Vagina (tissue), 2 donors: ENCODE measurements around the gene RHBDD1. TPM values are rescaled to one million over a fixed set of nuclear protein-coding genes. Genes with fewer than 3 reads are reported as not detected.

Experiments used
- DNase-seq, 2 donors: peaks; one replicate each; pipeline ENCODE4 v3.0.0-alpha.2; 2017; ENCODE audit errors: extremely low spot score in 2 of 2
- H3K27ac ChIP-seq: fragments of 200-600 bp; sonication (generic); one replicate; pipeline ENCODE4 v1.5.1; 2019
- H3K27me3 ChIP-seq: fragments of 200-600 bp; sonication (generic); one replicate; pipeline ENCODE4 v1.5.1; 2019
- H3K36me3 ChIP-seq, 2 donors: fragments of 200-600 bp; sonication (generic); one replicate each; pipeline ENCODE4 v1.5.1; 2017 to 2019
- H3K4me1 ChIP-seq: fragments of 200-600 bp; sonication (generic); one replicate; pipeline ENCODE4 v1.5.1; 2019
- H3K4me3 ChIP-seq, 2 donors: fragments of 200-600 bp; sonication (generic); 1 replicate in 1 of 2; 2 replicates in 1 of 2; pipeline ENCODE4 v1.5.1; 2016 to 2019
- H3K9me3 ChIP-seq: fragments of 200-600 bp; sonication (generic); one replicate; pipeline ENCODE4 v1.5.1; 2019
- POLR2A ChIP-seq, 2 donors: fragments of 450-650 bp; IDR thresholded peaks; one replicate each; pipeline ENCODE4 v1.6.1; 2017; ENCODE audit warnings: antibody characterized with exemption in 2 of 2, mild to moderate bottlenecking in 2 of 2, moderate library complexity in 2 of 2
- POLR2AphosphoS5 ChIP-seq, 2 donors: sonication (generic); formaldehyde crosslinking; IDR thresholded peaks; one replicate each; pipeline ENCODE4 v1.9.0; 2017; ENCODE audit warnings: antibody characterized with exemption in 2 of 2, mild to moderate bottlenecking in 2 of 2, low read depth in 1 of 2; ENCODE audit not compliant: insufficient read depth in 1 of 2
- intact Hi-C: fragments of 100-400 bp; cut with DNase I; formaldehyde crosslinking; loops from one replicate; pipeline ENCODE4 v1.15.1; 2023
- total RNA-seq: library from RNA; depleted of rRNA; stranded (reverse); fragments of >200 nt; gene quantifications from one replicate; pipeline ENCODE4 v1.2.3, GENCODE V29; 2016
- TF ChIP-seq, protein P1 (sequence below), 3 experiments: fragments of 450-650 bp in 2 of 3; fragments of 200-600 bp in 1 of 3; sonication (generic) in 1 of 3; IDR thresholded peaks; one replicate each; pipeline ENCODE4 v1.5.1; 2017 to 2019; ENCODE audit warnings: antibody characterized with exemption in 3 of 3, mild to moderate bottlenecking in 2 of 3, moderate library complexity in 2 of 3

The RHBDD1 gene
- total RNA-seq, 1 donor from 2014 or later, result 27.3 TPM

DNA sequence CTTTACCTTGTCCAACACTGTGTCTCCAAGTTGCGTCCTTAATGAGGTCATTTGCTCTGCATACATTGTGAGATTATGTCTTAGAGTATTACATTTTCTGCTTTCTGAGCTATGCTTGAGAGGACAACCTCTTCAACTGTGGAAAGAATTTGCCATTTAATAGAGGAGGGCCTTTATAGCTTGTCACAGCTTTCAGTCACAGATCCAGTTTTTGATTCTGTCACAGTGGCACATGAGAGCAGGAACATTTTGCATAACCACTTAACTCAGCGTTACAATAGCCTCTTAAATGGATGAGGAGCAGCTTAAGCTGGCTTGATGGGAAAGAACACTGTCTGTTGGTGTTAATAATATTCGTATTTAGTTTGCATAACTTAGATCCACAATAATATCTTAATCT lies 63.0 kb downstream of the RHBDD1 start:
- intact Hi-C loops, result no loop called here
- no peak for DNase-seq
- H3K4me3 ChIP-seq, result no peak overlapping the region
- no peak overlapping the region for H3K27ac ChIP-seq
- no peaks in the 10 kb centered on the region for H3K27me3 ChIP-seq
- no peaks in the 10 kb centered on the region for H3K4me1 ChIP-seq
- TF ChIP-seq, protein P1, sequence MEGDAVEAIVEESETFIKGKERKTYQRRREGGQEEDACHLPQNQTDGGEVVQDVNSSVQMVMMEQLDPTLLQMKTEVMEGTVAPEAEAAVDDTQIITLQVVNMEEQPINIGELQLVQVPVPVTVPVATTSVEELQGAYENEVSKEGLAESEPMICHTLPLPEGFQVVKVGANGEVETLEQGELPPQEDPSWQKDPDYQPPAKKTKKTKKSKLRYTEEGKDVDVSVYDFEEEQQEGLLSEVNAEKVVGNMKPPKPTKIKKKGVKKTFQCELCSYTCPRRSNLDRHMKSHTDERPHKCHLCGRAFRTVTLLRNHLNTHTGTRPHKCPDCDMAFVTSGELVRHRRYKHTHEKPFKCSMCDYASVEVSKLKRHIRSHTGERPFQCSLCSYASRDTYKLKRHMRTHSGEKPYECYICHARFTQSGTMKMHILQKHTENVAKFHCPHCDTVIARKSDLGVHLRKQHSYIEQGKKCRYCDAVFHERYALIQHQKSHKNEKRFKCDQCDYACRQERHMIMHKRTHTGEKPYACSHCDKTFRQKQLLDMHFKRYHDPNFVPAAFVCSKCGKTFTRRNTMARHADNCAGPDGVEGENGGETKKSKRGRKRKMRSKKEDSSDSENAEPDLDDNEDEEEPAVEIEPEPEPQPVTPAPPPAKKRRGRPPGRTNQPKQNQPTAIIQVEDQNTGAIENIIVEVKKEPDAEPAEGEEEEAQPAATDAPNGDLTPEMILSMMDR (IDR thresholded peaks at IDR 0.05), result no peak
- TF ChIP-seq POLR2AphosphoS5 (IDR thresholded peaks at IDR 0.05; ENCODE audit: insufficient read depth in 1 of 2, low read depth in 1 of 2), result no peak
- no peak for TF ChIP-seq POLR2A (IDR thresholded peaks at IDR 0.05)
- no peaks in the 10 kb centered on the region for H3K9me3 ChIP-seq
- H3K36me3 ChIP-seq, result no peaks in the 10 kb centered on the region

DNA sequence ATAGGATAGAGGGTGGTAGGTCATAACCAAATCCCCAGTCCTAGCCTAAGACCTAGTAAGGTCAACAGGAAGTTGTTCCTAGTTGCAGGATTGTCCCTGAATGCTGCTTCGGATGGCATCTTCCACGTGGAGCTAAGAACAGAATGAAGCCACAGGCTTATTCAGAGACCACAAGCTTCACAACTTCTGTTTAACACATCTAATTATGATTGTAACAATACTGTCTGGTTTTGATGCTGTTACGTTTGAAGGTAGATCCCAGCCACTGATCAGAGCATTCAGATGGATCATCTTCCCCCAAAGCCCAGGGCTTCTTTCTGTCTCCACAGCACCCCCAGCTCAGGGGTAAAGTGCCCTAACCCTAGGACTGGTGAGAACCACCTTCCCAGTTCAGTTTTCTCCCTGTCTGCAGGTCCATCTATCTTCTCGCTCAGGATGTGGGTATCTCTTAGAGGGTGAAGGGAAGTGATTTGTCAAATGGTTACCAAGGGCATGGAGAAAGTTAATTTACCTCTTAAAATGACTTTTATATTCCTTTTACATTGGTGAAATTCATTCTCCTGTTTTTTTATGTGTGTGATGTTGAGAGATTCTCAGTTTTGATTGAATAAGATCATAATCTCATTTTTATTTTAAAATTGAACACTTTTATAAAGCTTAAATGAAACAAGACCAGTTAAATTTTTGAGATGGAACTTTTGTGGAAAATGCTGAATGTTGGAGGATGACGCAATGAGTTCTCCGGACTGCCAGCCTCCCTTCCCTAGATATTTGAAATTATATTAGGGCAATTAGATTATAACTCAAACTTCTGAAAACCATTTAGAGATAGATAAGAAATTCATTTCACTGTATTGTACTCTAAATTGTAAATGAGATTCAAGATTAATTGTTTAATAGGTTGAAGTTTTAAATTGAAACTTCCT lies 66.5 kb downstream of the RHBDD1 start:
- H3K4me1 ChIP-seq, result no peaks in the 10 kb centered on the region
- H3K27ac ChIP-seq, result no peak overlapping the region
- TF ChIP-seq, protein P1 (IDR thresholded peaks at IDR 0.05), result no peak
- TF ChIP-seq POLR2A (IDR thresholded peaks at IDR 0.05) (no peak), POLR2AphosphoS5 (IDR thresholded peaks at IDR 0.05; ENCODE audit: insufficient read depth in 1 of 2, low read depth in 1 of 2) (no peak)
- intact Hi-C loops, result no loop called here
- no peak for DNase-seq
- no peaks in the 10 kb centered on the region for H3K9me3 ChIP-seq
- no peaks in the 10 kb centered on the region for H3K36me3 ChIP-seq
- H3K4me3 ChIP-seq, result no peak overlapping the region
- H3K27me3 ChIP-seq, result no peaks in the 10 kb centered on the region

DNA sequence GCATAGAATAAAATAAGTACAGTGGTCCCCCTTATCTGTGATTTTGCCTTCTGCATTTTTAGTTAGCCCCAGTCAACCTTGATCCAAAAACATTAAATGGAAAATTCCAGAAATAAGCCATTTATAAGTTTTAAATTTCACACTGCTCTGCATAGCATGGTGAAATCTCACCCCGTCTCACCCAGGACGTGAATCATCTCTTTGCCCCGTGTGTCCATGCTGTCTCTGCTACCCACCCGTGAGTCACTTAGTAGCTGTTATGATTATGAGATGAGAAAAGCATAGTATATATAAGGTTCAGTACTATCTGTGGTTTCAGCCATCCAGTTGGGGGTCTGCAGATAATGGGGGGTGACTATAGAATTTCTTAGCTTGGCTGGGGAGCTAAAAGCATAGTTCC lies 67.3 kb downstream of the RHBDD1 start:
- no peak for DNase-seq
- TF ChIP-seq POLR2A (IDR thresholded peaks at IDR 0.05) (no peak), POLR2AphosphoS5 (IDR thresholded peaks at IDR 0.05; ENCODE audit: insufficient read depth in 1 of 2, low read depth in 1 of 2) (no peak)
- TF ChIP-seq, protein P1 (IDR thresholded peaks at IDR 0.05), result no peak
- no peaks in the 10 kb centered on the region for H3K27me3 ChIP-seq
- intact Hi-C loops, result no loop called here
- no peaks in the 10 kb centered on the region for H3K9me3 ChIP-seq
- no peak overlapping the region for H3K4me3 ChIP-seq
- H3K27ac ChIP-seq, result no peak overlapping the region
- H3K4me1 ChIP-seq, result no peaks in the 10 kb centered on the region
- no peaks in the 10 kb centered on the region for H3K36me3 ChIP-seq

DNA sequence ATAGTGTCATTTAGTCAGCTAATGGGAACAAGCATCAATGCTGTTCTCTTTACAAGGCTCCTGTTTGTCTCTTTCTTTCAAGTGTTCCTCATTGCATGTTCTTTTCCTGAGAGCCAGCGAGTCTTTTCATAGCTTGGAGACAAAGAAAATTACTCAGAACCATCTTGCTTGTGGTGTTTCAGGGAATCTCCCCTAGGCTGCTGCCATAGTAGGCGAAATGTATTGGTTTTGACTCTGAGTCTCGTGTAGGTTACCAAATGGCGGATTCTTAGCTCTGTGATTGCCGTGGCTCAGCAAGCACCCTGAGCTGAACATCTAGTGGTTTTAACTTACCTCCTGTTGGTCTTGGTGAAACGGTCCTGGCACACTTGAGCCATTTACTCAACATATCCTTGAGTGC lies 68.7 kb downstream of the RHBDD1 start:
- Histone ChIP-seq H3K4me1 (peaks cover 4% of the 10 kb centered on the region), H3K36me3 (no peaks in the 10 kb centered on the region), H3K27me3 (no peaks in the 10 kb centered on the region), H3K9me3 (no peaks in the 10 kb centered on the region), H3K4me3 (no peak overlapping the region), H3K27ac (no peak overlapping the region)
- no peak for DNase-seq
- intact Hi-C loops, result no loop called here
- TF ChIP-seq POLR2AphosphoS5 (IDR thresholded peaks at IDR 0.05; ENCODE audit: insufficient read depth in 1 of 2, low read depth in 1 of 2) (no peak), POLR2A (IDR thresholded peaks at IDR 0.05) (no peak)
- TF ChIP-seq, protein P1 (IDR thresholded peaks at IDR 0.05), result no peak

DNA sequence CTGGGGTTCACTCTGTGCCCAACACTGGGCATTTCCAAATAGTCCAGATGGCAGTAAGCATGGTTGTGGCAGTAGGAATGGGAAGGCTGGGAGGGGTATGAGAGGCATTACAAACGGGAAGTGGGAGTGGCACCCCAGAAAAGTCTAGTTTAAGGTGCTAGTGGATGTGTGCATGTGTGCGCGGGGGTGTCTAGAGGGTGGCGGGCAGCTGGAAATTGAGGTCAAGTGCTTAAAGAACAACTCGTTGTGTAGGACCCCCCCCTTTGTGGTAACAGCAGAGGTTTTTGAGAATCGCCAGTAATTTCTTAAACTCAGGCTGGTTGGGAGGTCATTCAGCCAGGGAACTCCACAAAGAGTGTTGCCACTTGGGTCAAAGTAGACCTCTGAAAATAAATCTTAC lies 69.9 kb downstream of the RHBDD1 start:
- no peak for TF ChIP-seq POLR2AphosphoS5 (IDR thresholded peaks at IDR 0.05; ENCODE audit: insufficient read depth in 1 of 2, low read depth in 1 of 2)
- TF ChIP-seq, protein P1 (IDR thresholded peaks at IDR 0.05), result no peak
- TF ChIP-seq POLR2A (IDR thresholded peaks at IDR 0.05), result no peak
- no peaks in the 10 kb centered on the region for H3K27me3 ChIP-seq
- no peaks in the 10 kb centered on the region for H3K36me3 ChIP-seq
- H3K4me1 ChIP-seq, result peaks cover 4% of the 10 kb centered on the region
- H3K27ac ChIP-seq, result no peak overlapping the region
- no peak for DNase-seq
- no peak overlapping the region for H3K4me3 ChIP-seq
- intact Hi-C loops, result no loop called here
- no peaks in the 10 kb centered on the region for H3K9me3 ChIP-seq
